PFSK-1 (cell line): ENCODE measurements around the gene QKI.

Source experiments
- FOXP2 ChIP-seq: optimal IDR thresholded peaks from 2 replicates; pipeline ENCODE3; 2011; ENCODE audit warnings: borderline replicate concordance, control low read depth, inconsistent platforms; ENCODE audit not compliant: insufficient read depth; ENCODE audit errors: extremely low read length, extremely low read depth
- POLR2AphosphoS5 ChIP-seq: IDR thresholded peaks from 2 replicates; pipeline ENCODE4 v1.6.1; 2012; ENCODE audit warnings: low read depth, mild to moderate bottlenecking, control low read depth, low read length, moderate library complexity
- SIN3A ChIP-seq: IDR thresholded peaks from 2 replicates; pipeline ENCODE4 v1.6.1; 2012; ENCODE audit warnings: mild to moderate bottlenecking, low read length, moderate library complexity, borderline replicate concordance; ENCODE audit not compliant: insufficient read depth
- TAF1 ChIP-seq: IDR thresholded peaks from 2 replicates; pipeline ENCODE4 v1.6.1; 2012; ENCODE audit warnings: low read length, control low read depth, borderline replicate concordance; ENCODE audit not compliant: insufficient read depth
- TF ChIP-seq, protein P1 (sequence below), 2 experiments: IDR thresholded peaks; 2 replicates each; pipeline versions ENCODE4 v1.6.1 to v1.8.0; 2011 to 2012; ENCODE audit warnings: low read depth in 2 of 2, low read length in 2 of 2, control low read depth in 1 of 2, inconsistent platforms in 1 of 2, mild to moderate bottlenecking in 1 of 2, moderate library complexity in 1 of 2; ENCODE audit not compliant: insufficient read depth in 1 of 2

DNA sequence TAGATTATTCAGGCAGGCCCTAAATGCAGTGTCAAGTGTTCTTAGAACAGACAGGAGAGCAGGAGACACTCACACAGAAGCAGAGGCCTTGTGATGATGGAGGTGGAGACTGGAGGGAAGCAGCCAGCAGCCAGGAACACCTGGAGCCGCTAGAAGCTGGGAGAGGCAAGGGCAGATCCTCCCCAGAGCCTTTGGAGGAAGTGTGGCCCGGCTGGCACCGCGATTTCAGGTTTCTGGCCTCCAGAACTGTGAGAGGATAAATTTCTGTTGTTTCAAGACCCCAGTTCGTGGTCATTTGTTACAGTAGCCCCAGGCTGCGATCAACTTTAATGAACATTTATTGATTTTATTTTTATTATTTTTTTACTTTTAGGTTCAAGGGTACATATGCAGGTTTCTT, 203.0 kb downstream of the QKI start:
- TF ChIP-seq TAF1 (no peak), SIN3A (no peak), FOXP2 (no peak), POLR2AphosphoS5 (no peak)
- TF ChIP-seq, protein P1, sequence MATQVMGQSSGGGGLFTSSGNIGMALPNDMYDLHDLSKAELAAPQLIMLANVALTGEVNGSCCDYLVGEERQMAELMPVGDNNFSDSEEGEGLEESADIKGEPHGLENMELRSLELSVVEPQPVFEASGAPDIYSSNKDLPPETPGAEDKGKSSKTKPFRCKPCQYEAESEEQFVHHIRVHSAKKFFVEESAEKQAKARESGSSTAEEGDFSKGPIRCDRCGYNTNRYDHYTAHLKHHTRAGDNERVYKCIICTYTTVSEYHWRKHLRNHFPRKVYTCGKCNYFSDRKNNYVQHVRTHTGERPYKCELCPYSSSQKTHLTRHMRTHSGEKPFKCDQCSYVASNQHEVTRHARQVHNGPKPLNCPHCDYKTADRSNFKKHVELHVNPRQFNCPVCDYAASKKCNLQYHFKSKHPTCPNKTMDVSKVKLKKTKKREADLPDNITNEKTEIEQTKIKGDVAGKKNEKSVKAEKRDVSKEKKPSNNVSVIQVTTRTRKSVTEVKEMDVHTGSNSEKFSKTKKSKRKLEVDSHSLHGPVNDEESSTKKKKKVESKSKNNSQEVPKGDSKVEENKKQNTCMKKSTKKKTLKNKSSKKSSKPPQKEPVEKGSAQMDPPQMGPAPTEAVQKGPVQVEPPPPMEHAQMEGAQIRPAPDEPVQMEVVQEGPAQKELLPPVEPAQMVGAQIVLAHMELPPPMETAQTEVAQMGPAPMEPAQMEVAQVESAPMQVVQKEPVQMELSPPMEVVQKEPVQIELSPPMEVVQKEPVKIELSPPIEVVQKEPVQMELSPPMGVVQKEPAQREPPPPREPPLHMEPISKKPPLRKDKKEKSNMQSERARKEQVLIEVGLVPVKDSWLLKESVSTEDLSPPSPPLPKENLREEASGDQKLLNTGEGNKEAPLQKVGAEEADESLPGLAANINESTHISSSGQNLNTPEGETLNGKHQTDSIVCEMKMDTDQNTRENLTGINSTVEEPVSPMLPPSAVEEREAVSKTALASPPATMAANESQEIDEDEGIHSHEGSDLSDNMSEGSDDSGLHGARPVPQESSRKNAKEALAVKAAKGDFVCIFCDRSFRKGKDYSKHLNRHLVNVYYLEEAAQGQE (IDR thresholded peaks at IDR 0.05; ENCODE audit: insufficient read depth in 1 of 2, low read depth in 2 of 2, low read length in 2 of 2): no peak
